SK-N-SH (cell line): Measurements from ENCODE around the gene MPP3. TPM values are rescaled to one million over a fixed set of nuclear protein-coding genes. Genes with fewer than 3 reads are reported as not detected.

Experiments used
- CTCF ChIA-PET: fragments of 300-600, 350-600 bp; formaldehyde crosslinking; extraction: SDS; loops from one replicate; lab custom pipeline; 2021; lab: Yijun Ruan, JAX
- POLR2A ChIA-PET: fragments of 350-600 bp; sonication (Branson Sonifier 250); formaldehyde crosslinking; extraction: SDS; loops from one replicate; lab custom pipeline; 2020; ENCODE audit warnings: antibody characterized with exemption, inconsistent platforms; lab: Yijun Ruan, JAX
- DNase-seq: peaks from one replicate; pipeline ENCODE4 v3.0.0; 2012
- H2AFZ ChIP-seq: fragments of 200-600 bp; sonication (generic); 2 replicates; pipeline ENCODE4 v1.8.1; 2016; ENCODE audit warnings: antibody characterized with exemption, mild to moderate bottlenecking, low read depth
- H3F3A ChIP-seq: fragments of 200-600 bp; sonication (generic); replicated peaks from 2 replicates; pipeline ENCODE3; 2016; ENCODE audit warnings: antibody characterized with exemption, mild to moderate bottlenecking; ENCODE audit not compliant: insufficient read depth
- H3K27ac ChIP-seq, 2 experiments: fragments of 200-500 bp in 1 of 2; fragments of 200-600 bp in 1 of 2; sonication (Bioruptor generic) in 1 of 2; sonication (generic), shearing (Covaris generic) in 1 of 2; 2 replicates each; pipeline versions ENCODE4 v1.5.1 to v1.6.1; 2014 to 2016; ENCODE audit warnings: low read depth in 2 of 2, inconsistent platforms in 1 of 2, low read length in 1 of 2, mild to moderate bottlenecking in 1 of 2, mixed read lengths in 1 of 2
- H3K27me3 ChIP-seq: fragments of 200-600 bp; sonication (generic), shearing (Covaris generic); 2 replicates; pipeline ENCODE4 v1.6.1; 2016; ENCODE audit warnings: mixed run types; ENCODE audit not compliant: insufficient read depth
- H3K36me3 ChIP-seq, 2 experiments: fragments of 200-500 bp in 1 of 2; fragments of 200-600 bp in 1 of 2; sonication (Bioruptor generic) in 1 of 2; sonication (generic) in 1 of 2; replicated peaks in 1 of 2; 2 replicates each; pipeline versions ENCODE3 to v1.5.1; 2014 to 2016; ENCODE audit warnings: low read length in 1 of 2, mild to moderate bottlenecking in 1 of 2; ENCODE audit not compliant: insufficient read depth in 2 of 2, control insufficient read depth in 1 of 2
- H3K4me1 ChIP-seq, 2 experiments: fragments of 200-500 bp in 1 of 2; fragments of 200-600 bp in 1 of 2; sonication (Bioruptor generic) in 1 of 2; sonication (generic), shearing (Covaris generic) in 1 of 2; 2 replicates each; pipeline versions ENCODE4 v1.5.1 to v1.6.1; 2014 to 2016; ENCODE audit warnings: low read depth in 1 of 2, low read length in 1 of 2, mixed run types in 1 of 2; ENCODE audit not compliant: insufficient read depth in 2 of 2, control insufficient read depth in 1 of 2
- H3K4me2 ChIP-seq: fragments of 200-600 bp; sonication (generic), shearing (Covaris generic); 2 replicates; pipeline ENCODE4 v1.6.1; 2017; ENCODE audit warnings: mixed run types
- H3K4me3 ChIP-seq, 2 experiments: fragments of 200-500 bp in 1 of 2; fragments of 200-600 bp in 1 of 2; sonication (Bioruptor generic) in 1 of 2; sonication (generic), shearing (Covaris generic) in 1 of 2; 2 replicates each; pipeline versions ENCODE4 v1.5.1 to v1.8.1; 2014 to 2016; ENCODE audit warnings: low read depth in 2 of 2, inconsistent platforms in 1 of 2, low read length in 1 of 2, mild to moderate bottlenecking in 1 of 2, mixed read lengths in 1 of 2, moderate library complexity in 1 of 2
- H3K79me2 ChIP-seq: fragments of 200-600 bp; sonication (generic); 2 replicates; pipeline ENCODE4 v1.8.1; 2017; ENCODE audit warnings: mild to moderate bottlenecking; ENCODE audit not compliant: insufficient read depth
- H3K9ac ChIP-seq: fragments of 200-600 bp; sonication (generic); 2 replicates; pipeline ENCODE4 v1.6.1; 2017; ENCODE audit warnings: mixed run types
- H3K9me2 ChIP-seq: fragments of 200-600 bp; sonication (generic); 2 replicates; pipeline ENCODE4 v1.6.1; 2017; ENCODE audit warnings: mixed run types
- H3K9me3 ChIP-seq: fragments of 200-600 bp; sonication (generic); 2 replicates; pipeline ENCODE4 v1.6.1; 2017; ENCODE audit warnings: mixed run types, mild to moderate bottlenecking, moderate library complexity
- H4K20me1 ChIP-seq: fragments of 200-600 bp; sonication (generic); 2 replicates; pipeline ENCODE4 v1.6.1; 2017; ENCODE audit warnings: mild to moderate bottlenecking, mixed run types; ENCODE audit not compliant: insufficient read depth
- CTCF ChIP-seq: fragments of 200-600 bp; sonication (generic); IDR thresholded peaks from 2 replicates; pipeline ENCODE4 v1.6.1; 2017; ENCODE audit warnings: antibody characterized with exemption, mild to moderate bottlenecking, moderate library complexity
- ELF1 ChIP-seq: IDR thresholded peaks from 2 replicates; pipeline ENCODE4 v1.4.0; 2012
- EP300 ChIP-seq, 2 experiments: IDR thresholded peaks; 2 replicates each; pipeline versions ENCODE4 v1.4.0 to v1.6.1; 2012; ENCODE audit warnings: borderline replicate concordance in 1 of 2, low read depth in 1 of 2, low read length in 1 of 2
- FOSL2 ChIP-seq: IDR thresholded peaks from 2 replicates; pipeline ENCODE4 v1.4.0; 2012; ENCODE audit warnings: low read depth, mild to moderate bottlenecking, moderate library complexity, borderline replicate concordance
- FOXM1 ChIP-seq: IDR thresholded peaks from 2 replicates; pipeline ENCODE4 v1.4.0; 2012; ENCODE audit warnings: low read depth, mild to moderate bottlenecking
- GABPA ChIP-seq: IDR thresholded peaks from 2 replicates; pipeline ENCODE4 v1.4.0; 2012; ENCODE audit warnings: low read depth, mild to moderate bottlenecking
- IRF3 ChIP-seq: fragments of 150-350 bp; IDR thresholded peaks from 2 replicates; pipeline ENCODE4 v1.6.1; 2016; ENCODE audit warnings: mild to moderate bottlenecking, low read depth, low read length
- JUND ChIP-seq: IDR thresholded peaks from 2 replicates; pipeline ENCODE4 v1.4.0; 2012
- MEF2A ChIP-seq: IDR thresholded peaks from 2 replicates; pipeline ENCODE4 v1.4.0; 2012; ENCODE audit warnings: low read depth, borderline replicate concordance
- NFIC ChIP-seq: IDR thresholded peaks from 2 replicates; pipeline ENCODE4 v1.4.0; 2012; ENCODE audit warnings: borderline replicate concordance
- NRF1 ChIP-seq: IDR thresholded peaks from 2 replicates; pipeline ENCODE4 v1.6.1; 2012; ENCODE audit warnings: low read depth, mild to moderate bottlenecking, low read length
- PBX3 ChIP-seq: IDR thresholded peaks from 2 replicates; pipeline ENCODE4; 2012
- RAD21 ChIP-seq: IDR thresholded peaks from 2 replicates; pipeline ENCODE4 v1.6.1; 2012; ENCODE audit warnings: mild to moderate bottlenecking, low read length
- REST ChIP-seq: IDR thresholded peaks from 2 replicates; pipeline ENCODE4 v1.6.1; 2012; ENCODE audit warnings: mild to moderate bottlenecking, low read depth, low read length, moderate library complexity
- RXRA ChIP-seq: IDR thresholded peaks from 2 replicates; pipeline ENCODE4 v1.4.0; 2012; ENCODE audit warnings: low read depth, mild to moderate bottlenecking, borderline replicate concordance
- SMC3 ChIP-seq: IDR thresholded peaks from 2 replicates; pipeline ENCODE4 v1.6.1; 2012; ENCODE audit warnings: low read depth, low read length, improper control_type of control experiment
- TAF1 ChIP-seq: IDR thresholded peaks from 2 replicates; pipeline ENCODE4 v1.6.1; 2012; ENCODE audit warnings: low read depth, mild to moderate bottlenecking, low read length, moderate library complexity, borderline replicate concordance
- TCF12 ChIP-seq: IDR thresholded peaks from 2 replicates; pipeline ENCODE4 v1.4.0; 2012
- ZBTB33 ChIP-seq: IDR thresholded peaks from 2 replicates; pipeline ENCODE4 v1.4.0; 2012; ENCODE audit warnings: low read depth, borderline replicate concordance
- WGBS: methylation state at CpG from one replicate; pipeline ENCODE4 v1.1.6; 2017; ENCODE audit warnings: low lambda C conversion rate; 5-methylcytosine and 5-hydroxymethylcytosine counted together
- polyA plus RNA-seq, 3 experiments: library from polyadenylated mRNA; depleted of rRNA; stranded (reverse); fragments of >200 nt; gene quantifications; 2 replicates each; pipeline ENCODE4 v1.2.3, GENCODE V29; 2012

Gene MPP3
- polyA plus RNA-seq, 1 of the 3 experiments (the other 2 are of a cell fraction), result 14.1 TPM

- no peak for TF ChIP-seq IRF3
- no peak for TF ChIP-seq RAD21
- TF ChIP-seq ELF1, result no peak
- TF ChIP-seq FOXM1, result no peak
- TF ChIP-seq TCF12, result no peak
- TF ChIP-seq NFIC, result no peak
- no peak for TF ChIP-seq EP300 (IDR thresholded peaks at IDR 0.05; ENCODE audit: borderline replicate concordance in 1 of 2, low read depth in 1 of 2, low read length in 1 of 2)
- TF ChIP-seq MEF2A, result no peak
- no peak for TF ChIP-seq CTCF
- TF ChIP-seq TAF1, result no peak
Observed at GRCh38 chr17:43829738-43830137, 3.2 kb downstream of the MPP3 start (continued).

GRCh38 chr17:43827596-43827995 lies 5.3 kb downstream of the MPP3 start:
- H3K9me3 ChIP-seq, result no peaks in the 10 kb centered on the region
- TF ChIP-seq NFIC, result no peak
- no peak for TF ChIP-seq NRF1
- TF ChIP-seq MEF2A, result no peak
- no peak for TF ChIP-seq EP300 (IDR thresholded peaks at IDR 0.05; ENCODE audit: borderline replicate concordance in 1 of 2, low read depth in 1 of 2, low read length in 1 of 2)
- no peak for TF ChIP-seq RXRA
- no peak for TF ChIP-seq FOSL2
- TF ChIP-seq IRF3, result no peak
- no peak for TF ChIP-seq ELF1
- no peak for TF ChIP-seq GABPA
- no peak for TF ChIP-seq REST
- no peak for TF ChIP-seq TAF1
- TF ChIP-seq JUND, result no peak
- no peak for TF ChIP-seq SMC3
- no peak for TF ChIP-seq PBX3
- no peak for TF ChIP-seq ZBTB33
- CTCF ChIA-PET, result interaction anchor here (1.2 to 1.8 kb wide), 3 partner anchors 19 to 67 kb away, joined by 3 to 6 read pairs (median 4); partner anchors contain the start of gene CFAP97D1
- POLR2A ChIA-PET, result no interaction called here
- H3F3A ChIP-seq, result no peaks in the 10 kb centered on the region
- H3K4me3 ChIP-seq, result no peak overlapping the region
- WGBS, result 98% methylated on average over 9 of the region's 9 CpGs
- H4K20me1 ChIP-seq, result no peaks in the 10 kb centered on the region
- peaks cover 0 to 9% of the 10 kb centered on the region in 2 experiments; a peak in 1 of 4 replicates for H3K4me1 ChIP-seq
- peaks cover 23 to 37% of the 10 kb centered on the region in 2 experiments for H3K36me3 ChIP-seq
- no peak overlapping the region for H3K27ac ChIP-seq
- no peak for DNase-seq
- peaks cover 10% of the 10 kb centered on the region; the same call in 1 of the 2 replicates for H3K79me2 ChIP-seq
- no peak overlapping the region for H3K9ac ChIP-seq
- no peaks in the 10 kb centered on the region for H3K27me3 ChIP-seq
- no peak overlapping the region for H3K4me2 ChIP-seq
- no peak overlapping the region for H2AFZ ChIP-seq
- no peaks in the 10 kb centered on the region for H3K9me2 ChIP-seq
